Left lung (tissue), 10 donors: ENCODE results near the gene TMEM255A. TPM values are rescaled to one million over a fixed set of nuclear protein-coding genes. Genes with fewer than 3 reads are reported as not detected.
"Not testable (repeated sequence)": the region's sequence is repeated elsewhere in the genome, so short reads cannot be mapped to it uniquely, and the experiment has no call there.

ENCODE experiments used
- ATAC-seq: fragments of 200-7000 bp; cut with Tn5 transposase; one replicate; pipeline ENCODE4 v1.9.1; 2020; ENCODE audit warnings: moderate library complexity
- DNase-seq, 4 donors: peaks; one replicate each; pipeline ENCODE4 v3.0.0-alpha.2; 2013 to 2020
- H3K27ac ChIP-seq, 2 donors: fragments of 200-600 bp; sonication (generic) in 1 of 2; one replicate each; pipeline versions ENCODE4 v1.5.0 to v1.8.0; 2020 to 2021
- H3K27me3 ChIP-seq, 2 donors: fragments of 200-600 bp; sonication (generic) in 1 of 2; one replicate each; pipeline versions ENCODE4 v1.5.0 to v1.8.0; 2020 to 2021
- H3K36me3 ChIP-seq, 2 donors: fragments of 200-600 bp; sonication (generic) in 1 of 2; one replicate each; pipeline versions ENCODE4 v1.5.0 to v1.8.0; 2020 to 2021
- H3K4me1 ChIP-seq, 2 donors: fragments of 200-600 bp; one replicate each; pipeline ENCODE4 v1.8.0; 2021
- H3K4me3 ChIP-seq, 2 donors: fragments of 200-600 bp; sonication (generic) in 1 of 2; one replicate each; pipeline versions ENCODE4 v1.5.0 to v1.8.0; 2020 to 2021; ENCODE audit warnings: mild to moderate bottlenecking in 1 of 2
- H3K9me3 ChIP-seq, 2 donors: fragments of 200-600 bp; sonication (generic) in 1 of 2; one replicate each; pipeline versions ENCODE4 v1.5.0 to v1.8.0; 2020 to 2021
- intact Hi-C, 2 donors: fragments of 100-400 bp; cut with DNase I; formaldehyde crosslinking; loops; one replicate each; pipeline versions ENCODE4 v1.11.2 to v1.14.2; 2022
- polyA plus RNA-seq, 6 donors: library from polyadenylated mRNA; unstranded; fragments of 120-200 nt; gene quantifications; one replicate each; pipeline ENCODE4 v1.2.1, GENCODE V29; 2013; ENCODE audit not compliant: insufficient read length in 6 of 6
- total RNA-seq, 2 donors: library from RNA; stranded (reverse); fragmentation: NEBNext Ultra II Directional; extraction: Animal tissue kit (Norgen Biotek cat#: 25700); gene quantifications; one replicate each; pipeline ENCODE4 v1.2.1, GENCODE V29; 2021
- TF ChIP-seq, protein P1 (sequence below), 2 donors: fragments of 200-600 bp; sonication (generic) in 1 of 2; IDR thresholded peaks; one replicate each; pipeline versions ENCODE4 v1.5.0 to v1.8.0; 2021; ENCODE audit warnings: antibody characterized with exemption in 2 of 2
- donor health status: DM: no; HTN: yes; CAD: no.
- donor health status: DM: no; HTN: no; CAD: no.

Gene TMEM255A
- total and polyA plus RNA-seq, 8 donors = 0.58 to 1.9 (median 1.4) TPM

DNA sequence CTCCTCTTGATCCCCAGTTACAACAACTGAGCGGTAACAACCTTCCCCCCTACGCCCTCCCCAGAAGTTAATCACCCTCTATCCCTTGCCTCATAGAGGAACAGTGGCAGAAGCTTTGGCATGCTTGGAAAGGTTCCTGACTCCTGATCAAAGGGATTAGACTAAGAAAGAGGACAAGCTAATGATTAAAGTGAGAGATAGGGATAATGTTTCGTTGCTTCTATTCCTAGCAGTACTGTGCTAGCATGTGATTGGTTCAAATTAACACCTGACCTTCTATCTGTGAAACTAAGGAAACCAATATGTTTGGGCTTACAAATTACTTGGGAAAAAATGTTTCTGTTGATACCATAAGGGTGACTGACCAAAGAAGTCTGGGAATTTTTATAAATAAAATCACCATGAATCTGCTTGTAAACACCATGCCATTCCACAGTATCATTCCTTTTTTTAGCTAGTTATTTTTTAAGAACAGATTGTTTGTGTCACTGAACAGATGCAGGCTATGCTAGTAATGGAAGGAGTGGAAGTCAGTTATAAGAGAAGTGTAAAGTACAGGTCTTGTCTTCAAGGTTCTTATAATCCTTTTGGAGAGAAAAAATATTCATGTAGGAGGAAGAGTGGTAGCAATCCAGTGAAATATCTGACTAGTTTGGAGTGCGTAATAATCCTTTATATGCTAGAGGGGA, 39.3 kb upstream of the TMEM255A start:
- no peak overlapping the region for H3K4me3 ChIP-seq
- no peaks in the 10 kb centered on the region for H3K4me1 ChIP-seq
- no peak overlapping the region for H3K27ac ChIP-seq
- intact Hi-C loops = no loop called here
- H3K9me3 ChIP-seq = no peaks in the 10 kb centered on the region
- no peak for ATAC-seq
- DNase-seq = no peak
- TF ChIP-seq, protein P1, sequence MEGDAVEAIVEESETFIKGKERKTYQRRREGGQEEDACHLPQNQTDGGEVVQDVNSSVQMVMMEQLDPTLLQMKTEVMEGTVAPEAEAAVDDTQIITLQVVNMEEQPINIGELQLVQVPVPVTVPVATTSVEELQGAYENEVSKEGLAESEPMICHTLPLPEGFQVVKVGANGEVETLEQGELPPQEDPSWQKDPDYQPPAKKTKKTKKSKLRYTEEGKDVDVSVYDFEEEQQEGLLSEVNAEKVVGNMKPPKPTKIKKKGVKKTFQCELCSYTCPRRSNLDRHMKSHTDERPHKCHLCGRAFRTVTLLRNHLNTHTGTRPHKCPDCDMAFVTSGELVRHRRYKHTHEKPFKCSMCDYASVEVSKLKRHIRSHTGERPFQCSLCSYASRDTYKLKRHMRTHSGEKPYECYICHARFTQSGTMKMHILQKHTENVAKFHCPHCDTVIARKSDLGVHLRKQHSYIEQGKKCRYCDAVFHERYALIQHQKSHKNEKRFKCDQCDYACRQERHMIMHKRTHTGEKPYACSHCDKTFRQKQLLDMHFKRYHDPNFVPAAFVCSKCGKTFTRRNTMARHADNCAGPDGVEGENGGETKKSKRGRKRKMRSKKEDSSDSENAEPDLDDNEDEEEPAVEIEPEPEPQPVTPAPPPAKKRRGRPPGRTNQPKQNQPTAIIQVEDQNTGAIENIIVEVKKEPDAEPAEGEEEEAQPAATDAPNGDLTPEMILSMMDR (IDR thresholded peaks at IDR 0.05) = no peak
- no peaks in the 10 kb centered on the region for H3K36me3 ChIP-seq
- H3K27me3 ChIP-seq = no peaks in the 10 kb centered on the region

DNA sequence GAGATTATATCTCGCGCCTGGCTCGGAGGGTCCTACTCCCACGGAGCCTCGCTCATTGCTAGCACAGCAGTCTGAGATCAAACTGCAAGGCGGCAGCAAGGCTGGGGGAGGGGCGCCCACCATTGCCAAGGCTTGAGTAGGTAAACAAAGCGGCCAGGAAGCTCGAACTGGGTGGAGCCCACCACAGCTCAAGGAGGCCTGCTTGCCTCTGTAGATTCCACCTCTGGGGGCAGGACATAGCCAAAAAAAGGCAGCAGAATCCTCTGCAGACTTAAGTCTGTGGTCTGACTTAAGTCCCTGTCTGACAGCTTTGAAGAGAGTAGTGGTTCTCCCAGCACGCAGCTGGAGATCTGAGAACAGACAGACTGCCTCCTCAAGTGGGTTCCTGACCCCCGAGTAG, 33.3 kb upstream of the TMEM255A start:
- H3K4me1 ChIP-seq, H3K36me3 ChIP-seq, H3K27ac ChIP-seq, ATAC-seq, H3K4me3 ChIP-seq, H3K9me3 ChIP-seq, DNase-seq, intact Hi-C loops, H3K27me3 ChIP-seq: not testable (repeated sequence)

DNA sequence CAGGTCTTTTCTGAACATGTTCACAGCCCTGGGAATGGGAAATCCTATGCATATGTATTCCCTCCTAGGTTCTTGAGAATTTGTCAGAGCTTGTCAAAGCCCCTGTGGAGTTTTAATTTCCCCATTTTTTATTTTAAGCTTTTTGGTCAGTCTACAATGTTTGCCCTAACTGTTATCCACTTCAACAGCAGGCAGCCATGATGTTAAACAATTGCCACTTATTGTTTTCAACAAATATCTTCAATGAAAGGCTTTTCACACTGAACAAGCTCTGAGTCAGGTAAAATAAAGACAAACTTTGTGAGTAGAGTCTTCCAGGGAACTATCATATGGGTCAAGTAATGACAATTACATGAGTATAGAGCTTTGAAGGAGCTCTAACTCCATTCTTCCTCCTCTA, 25.6 kb upstream of the TMEM255A start:
- Histone ChIP-seq H3K4me3 (no peak overlapping the region), H3K4me1 (no peaks in the 10 kb centered on the region), H3K9me3 (peaks cover 0 to 15% of the 10 kb centered on the region in 2 donors), H3K27me3 (no peaks in the 10 kb centered on the region), H3K36me3 (no peaks in the 10 kb centered on the region), H3K27ac (no peak overlapping the region)
- TF ChIP-seq, protein P1 (IDR thresholded peaks at IDR 0.05) = no peak
- intact Hi-C loops = no loop called here
- ATAC-seq = no peak
- no peak for DNase-seq

DNA sequence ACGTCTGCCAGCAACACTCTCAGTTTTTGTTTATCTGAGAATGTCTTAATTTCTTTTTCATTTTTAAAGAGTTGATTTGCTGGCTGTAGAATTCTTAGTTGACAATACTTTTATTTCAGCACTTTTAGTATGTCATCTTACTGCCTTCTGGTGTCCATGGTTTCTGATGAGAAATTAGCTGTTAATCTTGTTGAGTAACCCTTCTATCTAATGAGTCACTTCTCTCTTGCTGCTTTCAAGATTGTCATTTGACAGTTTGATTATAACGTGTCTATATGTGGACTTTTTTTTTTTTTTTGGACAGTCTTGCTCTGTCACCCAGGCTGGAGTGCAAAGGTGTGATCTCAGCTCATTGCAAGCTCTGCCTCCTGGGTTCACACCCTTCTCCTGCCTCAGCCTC, 24.0 kb upstream of the TMEM255A start:
- ATAC-seq (no peak), DNase-seq (no peak)
- Histone ChIP-seq H3K4me3 (no peak overlapping the region), H3K27me3 (no peaks in the 10 kb centered on the region), H3K4me1 (no peaks in the 10 kb centered on the region), H3K9me3 (peaks cover 0 to 15% of the 10 kb centered on the region in 2 donors), H3K36me3 (no peaks in the 10 kb centered on the region), H3K27ac (no peak overlapping the region)
- intact Hi-C loops = no loop called here
- TF ChIP-seq, protein P1 (IDR thresholded peaks at IDR 0.05) = no peak

DNA sequence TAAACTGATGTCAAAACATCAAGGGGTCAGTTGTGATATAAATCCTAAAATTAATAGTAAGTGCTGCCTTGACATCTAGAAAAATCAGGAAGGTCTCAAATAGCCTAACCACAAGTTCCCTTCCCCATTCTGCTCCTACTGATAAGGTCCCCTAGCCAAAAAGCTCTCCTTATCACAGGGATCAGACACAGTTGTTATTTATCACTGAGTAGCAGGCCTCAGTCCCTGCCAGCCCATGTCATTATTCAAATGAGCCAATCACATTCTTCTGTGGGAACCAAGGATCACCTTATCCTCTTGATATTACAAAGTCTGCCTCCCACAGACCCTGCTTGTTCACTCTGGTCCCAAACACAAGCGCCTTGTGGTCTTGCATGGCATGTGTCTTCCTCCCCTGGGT, 23.3 kb upstream of the TMEM255A start:
- Histone ChIP-seq H3K4me3 (no peak overlapping the region), H3K27ac (no peak overlapping the region), H3K36me3 (no peaks in the 10 kb centered on the region), H3K9me3 (peaks cover 0 to 15% of the 10 kb centered on the region in 2 donors), H3K4me1 (no peaks in the 10 kb centered on the region), H3K27me3 (no peaks in the 10 kb centered on the region)
- no peak for ATAC-seq
- TF ChIP-seq, protein P1 (IDR thresholded peaks at IDR 0.05) = no peak
- intact Hi-C loops = no loop called here
- DNase-seq = no peak

DNA sequence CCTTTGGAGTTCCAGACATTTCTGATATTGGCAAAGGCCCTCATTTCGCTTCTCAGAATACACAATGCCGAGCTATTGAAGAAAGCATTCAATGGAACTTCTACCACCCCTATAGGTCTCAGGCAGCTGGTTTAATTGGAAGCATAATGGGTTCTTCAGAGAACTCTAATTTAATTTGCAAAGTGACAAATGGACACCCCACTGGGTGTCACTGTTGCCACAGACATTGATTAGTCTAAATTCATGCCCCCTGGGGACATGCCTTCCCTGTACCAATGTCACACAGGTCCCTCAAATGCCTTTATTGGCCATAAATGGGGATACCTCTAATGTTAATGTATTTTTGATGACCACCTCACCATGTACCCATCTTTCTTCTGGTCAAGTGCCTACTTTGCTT, 22.9 kb upstream of the TMEM255A start:
- DNase-seq (no peak), ATAC-seq (no peak)
- Histone ChIP-seq H3K4me1 (no peaks in the 10 kb centered on the region), H3K4me3 (no peak overlapping the region), H3K36me3 (no peaks in the 10 kb centered on the region), H3K9me3 (peaks cover 0 to 14% of the 10 kb centered on the region in 2 donors), H3K27me3 (no peaks in the 10 kb centered on the region), H3K27ac (no peak overlapping the region)
- TF ChIP-seq, protein P1 (IDR thresholded peaks at IDR 0.05) = no peak
- intact Hi-C loops = no loop called here
